Neural progenitor cell (in vitro differentiated cells): Measurements from ENCODE around the gene PRXL2A. TPM values are rescaled to one million over a fixed set of nuclear protein-coding genes. Genes with fewer than 3 reads are reported as not detected.
A peak's percentile ranks its signal among the peaks of the same experiment; 100 is the strongest.

ENCODE experiments used
- DNase-seq: peaks from one replicate; pipeline ENCODE4 v3.0.0-alpha.2; 2016; ENCODE audit warnings: low spot score
- H2AFZ ChIP-seq: fragments of 200-600 bp; sonication (generic); replicated peaks from 2 replicates; pipeline ENCODE4 v1.6.1; 2016; ENCODE audit warnings: antibody characterized with exemption
- H3F3A ChIP-seq: fragments of 200-600 bp; sonication (generic); 2 replicates; pipeline ENCODE4 v1.6.1; 2016; ENCODE audit warnings: antibody characterized with exemption, low read depth
- H3K27ac ChIP-seq: fragments of 200-600 bp; sonication (generic); 2 replicates; pipeline ENCODE4 v1.5.1; 2016; ENCODE audit warnings: mild to moderate bottlenecking
- H3K27me3 ChIP-seq: fragments of 200-600 bp; sonication (generic); 2 replicates; pipeline ENCODE4 v1.6.1; 2016; ENCODE audit warnings: mild to moderate bottlenecking, moderate library complexity
- H3K36me3 ChIP-seq: fragments of 200-600 bp; sonication (generic); 2 replicates; pipeline ENCODE4 v1.5.1; 2016
- H3K4me1 ChIP-seq: fragments of 200-600 bp; sonication (generic); 2 replicates; pipeline ENCODE4 v1.6.1; 2016; ENCODE audit warnings: mixed run types
- H3K4me2 ChIP-seq: fragments of 200-600 bp; sonication (generic); 2 replicates; pipeline ENCODE4 v1.6.1; 2016
- H3K4me3 ChIP-seq: fragments of 200-600 bp; sonication (generic); 2 replicates; pipeline ENCODE4 v1.5.1; 2016
- H3K79me2 ChIP-seq: fragments of 200-600 bp; sonication (generic); 2 replicates; pipeline ENCODE4 v1.6.1; 2016; ENCODE audit warnings: low read depth
- H3K9ac ChIP-seq: fragments of 200-600 bp; sonication (generic); 2 replicates; pipeline ENCODE4 v1.6.1; 2016
- H3K9me3 ChIP-seq: fragments of 200-600 bp; sonication (generic); 2 replicates; pipeline ENCODE4 v1.5.1; 2016; ENCODE audit warnings: low read depth
- H4K20me1 ChIP-seq: fragments of 200-600 bp; sonication (generic); 2 replicates; pipeline ENCODE4 v1.6.1; 2016; ENCODE audit warnings: low read depth
- H3K27ac Mint-ChIP-seq: 3 replicates; pipeline ENCODE4 v1.8.0; 2021; ENCODE audit warnings: mixed read lengths
- H3K27me3 Mint-ChIP-seq: 2 replicates; pipeline ENCODE4 v1.8.0; 2022; ENCODE audit warnings: low read depth, mild to moderate bottlenecking, inconsistent platforms, moderate library complexity, mixed read lengths; ENCODE audit not compliant: insufficient read depth
- H3K36me3 Mint-ChIP-seq: 3 replicates; pipeline ENCODE4 v1.8.0; 2021; ENCODE audit warnings: mixed read lengths
- H3K4me1 Mint-ChIP-seq: 3 replicates; pipeline ENCODE4 v1.8.0; 2021; ENCODE audit warnings: mixed read lengths
- H3K4me3 Mint-ChIP-seq: 3 replicates; pipeline ENCODE4 v1.8.0; 2021; ENCODE audit warnings: mild to moderate bottlenecking, moderate library complexity, mixed read lengths
- H3K9me3 Mint-ChIP-seq: 3 replicates; pipeline ENCODE4 v1.8.0; 2020; ENCODE audit warnings: mixed read lengths
- CTCF ChIP-seq: fragments of 200-600 bp; sonication (generic); IDR thresholded peaks from 2 replicates; pipeline ENCODE4 v1.5.1; 2017; ENCODE audit warnings: antibody characterized with exemption, mild to moderate bottlenecking
- EZH2 ChIP-seq: fragments of 200-600 bp; sonication (generic); IDR thresholded peaks from 2 replicates; pipeline ENCODE4 v1.6.1; 2017; ENCODE audit warnings: antibody characterized with exemption, mild to moderate bottlenecking, moderate library complexity
- EZH2phosphoT487 ChIP-seq: fragments of 200-600 bp; sonication (generic); IDR thresholded peaks from 2 replicates; pipeline ENCODE4 v1.6.1; 2017; ENCODE audit warnings: antibody characterized with exemption
- total RNA-seq: library from RNA; depleted of rRNA; stranded (reverse); fragments of >200 nt; gene quantifications from 2 replicates; pipeline ENCODE4 v1.2.3, GENCODE V29; 2015; ENCODE audit warnings: low replicate concordance

The PRXL2A gene
- total RNA-seq, 1 donor from 2014 or later = 107 TPM

GRCh38 chr10:80405035-80405434 is 3.3 kb upstream of the PRXL2A start:
- H3K4me3 Mint-ChIP-seq = no peak overlapping the region
- Histone ChIP-seq H3K4me3 (no peak overlapping the region), H3K9ac (no peak overlapping the region), H4K20me1 (peaks cover 11% of the 10 kb centered on the region), H3K27me3 (peaks cover 12% of the 10 kb centered on the region), H3K27ac (no peak overlapping the region), H3K4me2 (no peak overlapping the region), H3K79me2 (peaks cover 16% of the 10 kb centered on the region), H3K36me3 (no peaks in the 10 kb centered on the region), H3K9me3 (no peaks in the 10 kb centered on the region), H3F3A (peaks cover 7% of the 10 kb centered on the region), H3K4me1 (peaks cover 26% of the 10 kb centered on the region), H2AFZ (no peak overlapping the region)
- H3K27ac Mint-ChIP-seq = no peak overlapping the region
- DNase-seq = no peak
- H3K4me1 Mint-ChIP-seq = peaks cover 30% of the 10 kb centered on the region
- peaks cover 6% of the 10 kb centered on the region for H3K27me3 Mint-ChIP-seq
- H3K36me3 Mint-ChIP-seq = no peaks in the 10 kb centered on the region
- TF ChIP-seq CTCF (no peak), EZH2phosphoT487 (no peak), EZH2 (no peak)
- no peaks in the 10 kb centered on the region for H3K9me3 Mint-ChIP-seq

- H3F3A ChIP-seq = peaks cover 7% of the 10 kb centered on the region
- H3K4me3 ChIP-seq = no peak overlapping the region
- H3K9ac ChIP-seq = no peak overlapping the region
- no peak overlapping the region for H3K27ac Mint-ChIP-seq
- no peaks in the 10 kb centered on the region for H3K9me3 Mint-ChIP-seq
- peaks cover 17% of the 10 kb centered on the region for H4K20me1 ChIP-seq
- H3K36me3 Mint-ChIP-seq = no peaks in the 10 kb centered on the region
- H2AFZ ChIP-seq = no peak overlapping the region
- peaks cover 36% of the 10 kb centered on the region for H3K4me1 Mint-ChIP-seq
- no peaks in the 10 kb centered on the region for H3K9me3 ChIP-seq
- H3K27me3 Mint-ChIP-seq = peaks cover 6% of the 10 kb centered on the region
- H3K36me3 ChIP-seq = no peaks in the 10 kb centered on the region
- DNase-seq = peak; percentile 58
- peaks cover 12% of the 10 kb centered on the region for H3K27me3 ChIP-seq
- TF ChIP-seq CTCF (no peak), EZH2 (no peak), EZH2phosphoT487 (no peak)
- no peak overlapping the region for H3K27ac ChIP-seq
- H3K79me2 ChIP-seq = peaks cover 22% of the 10 kb centered on the region
- H3K4me2 ChIP-seq = no peak overlapping the region
- no peak overlapping the region for H3K4me3 Mint-ChIP-seq
- H3K4me1 ChIP-seq = peaks cover 32% of the 10 kb centered on the region
Measured at GRCh38 chr10:80405626-80406025, 2.7 kb upstream of the PRXL2A start.

- Histone ChIP-seq H3F3A (peaks cover 7% of the 10 kb centered on the region), H3K9ac (no peak overlapping the region), H3K4me3 (no peak overlapping the region), H3K79me2 (peaks cover 27% of the 10 kb centered on the region), H3K27ac (no peak overlapping the region), H4K20me1 (peaks cover 22% of the 10 kb centered on the region), H3K36me3 (no peaks in the 10 kb centered on the region), H3K4me1 (peaks cover 37% of the 10 kb centered on the region), H3K9me3 (no peaks in the 10 kb centered on the region), H3K4me2 (no peak overlapping the region), H2AFZ (no peak overlapping the region), H3K27me3 (peaks cover 12% of the 10 kb centered on the region)
- no peak for DNase-seq
- H3K9me3 Mint-ChIP-seq = no peaks in the 10 kb centered on the region
- peaks cover 4% of the 10 kb centered on the region for H3K36me3 Mint-ChIP-seq
- no peak overlapping the region for H3K4me3 Mint-ChIP-seq
- H3K27ac Mint-ChIP-seq = peak overlapping the region; percentile 9
- H3K27me3 Mint-ChIP-seq = peaks cover 6% of the 10 kb centered on the region
- TF ChIP-seq EZH2 (no peak), CTCF (no peak), EZH2phosphoT487 (no peak)
- peaks cover 40% of the 10 kb centered on the region for H3K4me1 Mint-ChIP-seq
Measured at GRCh38 chr10:80406204-80406603, 2.1 kb upstream of the PRXL2A start.
